Esophagus muscularis mucosa (tissue), 3 donors: Measurements from ENCODE around the gene C3orf70.

ENCODE experiments used
- CTCF ChIP-seq, 3 experiments: fragments of 200-600 bp in 2 of 3; fragments of 450-650 bp in 1 of 3; sonication (generic) in 2 of 3; IDR thresholded peaks; one replicate each; pipeline ENCODE4 v1.5.1; 2017 to 2019; ENCODE audit warnings: antibody characterized with exemption in 3 of 3, mild to moderate bottlenecking in 2 of 3, moderate library complexity in 1 of 3
- POLR2A ChIP-seq: fragments of 450-650 bp; IDR thresholded peaks from one replicate; pipeline ENCODE4 v1.6.1; 2017; ENCODE audit warnings: antibody characterized with exemption, moderate library complexity, mild to moderate bottlenecking, low read depth
- POLR2AphosphoS5 ChIP-seq, 2 donors: sonication (generic); formaldehyde crosslinking; IDR thresholded peaks; one replicate each; pipeline ENCODE4 v1.6.1; 2017; ENCODE audit warnings: antibody characterized with exemption in 2 of 2

- no peak for TF ChIP-seq CTCF (IDR thresholded peaks at IDR 0.05)
- TF ChIP-seq POLR2AphosphoS5 (IDR thresholded peaks at IDR 0.05): no peak
- TF ChIP-seq POLR2A: no peak
Observed at GRCh38 chr3:185112186-185112585, 40.7 kb downstream of the C3orf70 start.
